HG03571 (cell line): ENCODE data around the gene SLC35B3.
"Not testable (repeated sequence)": the region's sequence is repeated elsewhere in the genome, so short reads cannot be mapped to it uniquely, and the experiment has no call there.

Source experiments
- ATAC-seq: cut with Tn5 transposase; IDR thresholded peaks from one replicate; pipeline ENCODE4 v1.9.1; 2021; ENCODE audit not compliant: unreplicated experiment

Gene SLC35B3

DNA sequence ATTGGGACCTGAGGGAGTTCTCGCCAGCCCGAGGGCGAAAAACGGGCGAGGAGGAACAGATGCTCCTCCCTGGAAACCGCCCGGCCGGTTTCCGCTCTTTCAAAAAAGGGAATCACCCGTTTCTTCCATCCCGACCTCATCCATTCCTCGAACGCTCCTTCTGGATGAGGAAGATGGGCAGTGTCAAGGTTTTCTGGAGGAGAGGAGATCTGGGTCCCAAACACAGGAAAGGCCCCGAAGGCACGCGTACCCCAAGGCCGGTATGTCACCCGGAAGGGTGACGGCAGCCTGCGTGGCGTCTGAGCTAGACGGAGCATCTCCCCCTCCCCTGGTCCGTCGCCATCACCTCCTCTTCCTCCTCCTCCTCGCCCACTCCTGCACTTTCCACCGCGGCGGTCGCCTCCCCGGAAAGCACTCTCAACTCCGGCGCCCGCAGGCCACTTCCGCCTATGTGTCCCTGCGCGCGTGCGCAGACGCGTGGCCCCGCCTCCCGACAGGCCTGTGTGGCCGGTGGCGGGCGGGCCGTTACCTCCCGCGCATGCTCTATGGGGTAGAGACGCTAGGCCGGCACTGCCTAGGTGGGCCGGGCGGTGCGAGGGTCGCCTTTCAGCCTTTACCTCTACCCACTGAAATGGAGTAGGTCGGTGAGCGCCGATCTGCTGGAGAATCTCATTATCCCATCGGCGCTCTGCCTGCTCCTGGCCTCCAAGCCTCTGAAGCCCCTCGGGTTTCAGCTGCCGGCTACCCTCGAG lies at the start of gene SLC35B3:
SLC35B3 (minus strand) TSS at position 453 of the 752 bp plus-strand sequence.
- peak; percentile 96 for ATAC-seq

DNA sequence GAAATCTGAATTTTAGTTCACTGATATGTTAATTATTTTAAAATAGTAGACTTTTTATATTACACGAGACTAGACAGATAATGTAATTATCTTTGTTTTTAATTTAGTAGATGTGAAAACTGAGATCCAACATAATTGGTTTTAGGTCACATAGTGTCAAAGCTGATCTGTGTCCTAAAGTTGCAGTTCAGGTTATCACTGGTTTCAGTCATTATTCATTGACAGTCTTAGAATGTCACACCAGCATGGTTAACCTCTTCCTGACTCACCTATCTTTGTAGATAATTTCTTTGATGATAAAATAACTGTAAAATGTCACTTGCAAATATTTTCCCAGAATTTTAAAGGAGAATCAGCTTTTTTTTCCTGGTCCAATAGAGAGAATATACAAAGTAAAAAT lies 48.3 kb upstream of the SLC35B3 start:
- no peak for ATAC-seq

DNA sequence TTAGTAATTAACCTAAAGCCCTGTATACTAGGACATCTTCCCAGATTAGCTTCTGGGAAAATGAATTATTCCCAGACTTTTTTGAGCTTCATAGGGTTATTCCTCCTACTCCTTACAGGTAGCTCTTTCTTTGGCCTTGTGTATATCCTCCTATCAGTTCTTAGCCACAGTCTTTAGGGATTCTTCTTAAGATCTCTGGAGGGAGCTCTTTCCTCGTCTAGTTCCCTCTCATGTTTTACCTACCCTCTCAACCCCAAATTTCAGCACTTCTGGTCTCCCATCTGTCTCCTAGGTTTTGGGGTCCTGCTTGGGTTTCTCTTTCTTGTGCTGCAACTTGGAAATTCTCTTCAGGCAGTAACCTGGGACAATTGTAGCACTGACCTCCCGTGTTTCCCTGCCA lies 46.4 kb upstream of the SLC35B3 start:
- no peak for ATAC-seq

- ATAC-seq = no peak
Measured at GRCh38 chr6:8478418-8478817, 43.1 kb upstream of the SLC35B3 start.

DNA sequence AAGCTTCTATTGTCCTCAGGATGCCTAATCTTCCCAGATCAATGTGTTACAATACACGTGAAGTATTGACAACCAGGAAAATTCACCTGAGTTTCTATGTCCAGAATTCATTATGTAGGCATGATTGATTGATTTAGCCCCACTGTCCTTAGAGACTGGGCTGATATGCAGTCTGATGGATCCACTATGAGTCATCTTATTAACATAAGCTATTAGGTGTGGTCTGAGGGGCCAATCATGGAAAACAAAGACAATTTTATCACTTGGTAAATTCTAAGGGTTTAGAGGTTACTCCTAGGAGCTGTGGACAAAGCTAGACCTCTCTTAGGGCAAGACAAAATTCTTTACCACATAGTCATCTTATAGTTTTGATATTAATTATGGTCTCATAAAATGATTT lies 41.3 kb upstream of the SLC35B3 start:
- no peak for ATAC-seq

- no peak for ATAC-seq
Measured at GRCh38 chr6:8468552-8469356, 33.4 kb upstream of the SLC35B3 start.

DNA sequence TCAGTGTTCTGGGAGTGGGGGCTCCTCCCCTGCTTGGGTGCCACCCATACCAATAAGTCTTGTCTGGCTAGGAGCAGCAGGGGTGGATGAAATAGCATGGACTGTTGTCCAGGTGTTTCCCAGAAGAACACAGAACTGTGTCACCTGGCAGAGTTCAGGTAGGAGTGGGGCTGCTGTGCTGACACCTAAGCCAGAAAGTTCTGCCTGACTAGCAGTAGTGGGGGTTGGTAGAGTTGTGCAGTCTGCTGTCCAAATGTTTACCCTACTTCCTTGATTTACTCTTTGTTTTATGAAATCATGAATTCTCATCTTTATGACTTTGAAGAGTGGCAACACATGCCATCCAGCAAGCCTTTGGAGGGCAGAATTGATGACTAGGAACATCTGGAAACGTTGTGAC lies 27.3 kb upstream of the SLC35B3 start:
- no peak for ATAC-seq

DNA sequence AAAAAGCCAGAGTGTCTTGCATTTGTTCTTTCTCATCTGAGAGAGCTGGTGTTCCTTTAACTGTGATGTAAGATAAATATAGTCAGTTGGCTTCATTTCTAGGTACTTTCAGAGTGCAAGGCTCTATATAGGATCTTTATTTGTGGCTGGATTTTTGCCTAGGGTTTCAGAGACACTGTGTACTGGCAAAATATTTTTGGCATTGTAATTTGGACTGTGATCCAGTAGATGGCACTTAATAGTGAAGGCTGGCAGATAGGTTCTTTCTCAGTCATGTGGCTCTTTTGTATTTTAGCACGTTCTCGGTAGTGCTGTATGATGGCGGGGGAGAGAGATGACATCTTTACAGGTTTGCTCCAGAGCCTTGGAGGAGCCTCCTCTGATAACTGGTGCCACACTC lies 26.8 kb upstream of the SLC35B3 start:
- no peak for ATAC-seq

- no peak for ATAC-seq
Measured at GRCh38 chr6:8446391-8446790, 11.0 kb upstream of the SLC35B3 start.

DNA sequence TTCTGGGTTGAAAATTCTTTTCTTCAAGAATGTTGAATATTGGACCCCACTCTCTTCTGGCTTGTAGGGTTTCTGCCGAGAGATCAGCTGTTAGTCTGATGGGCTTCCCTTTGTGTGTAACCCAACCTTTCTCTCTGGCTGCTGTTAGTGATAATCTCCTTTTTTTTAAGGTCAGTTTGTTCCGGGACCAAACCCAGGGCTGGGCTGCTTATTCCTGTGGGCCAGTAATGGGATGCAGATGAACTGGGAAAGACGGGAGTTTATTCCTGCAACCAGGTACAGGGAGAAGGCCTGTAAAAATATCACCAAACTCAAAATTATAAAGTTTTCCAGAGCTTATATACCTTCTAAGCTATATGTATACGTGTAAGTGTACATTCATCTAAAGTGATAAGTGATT lies 10.6 kb upstream of the SLC35B3 start:
- not testable (repeated sequence) for ATAC-seq

DNA sequence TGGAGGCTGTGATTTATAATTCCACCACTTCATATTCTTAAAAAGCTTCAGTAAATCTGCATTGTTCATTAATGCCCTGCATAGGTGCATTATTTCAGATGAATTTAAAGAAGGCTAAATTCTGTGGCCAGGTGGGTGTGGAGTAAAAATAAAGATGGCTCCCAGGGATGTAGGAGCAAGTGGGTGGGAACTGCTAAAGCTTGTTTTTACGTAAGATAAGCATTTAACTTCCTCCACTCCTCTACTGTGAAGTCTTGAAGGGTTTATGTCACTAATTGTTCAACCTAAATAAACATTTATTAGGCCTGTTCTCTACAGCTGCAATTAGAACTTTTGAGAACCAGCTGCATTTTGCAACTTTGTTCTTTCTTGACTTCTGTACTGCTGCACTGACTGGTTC lies 6.8 kb upstream of the SLC35B3 start:
- no peak for ATAC-seq

GRCh38 chr6:8441452-8441851 lies 6.1 kb upstream of the SLC35B3 start:
- no peak for ATAC-seq

DNA sequence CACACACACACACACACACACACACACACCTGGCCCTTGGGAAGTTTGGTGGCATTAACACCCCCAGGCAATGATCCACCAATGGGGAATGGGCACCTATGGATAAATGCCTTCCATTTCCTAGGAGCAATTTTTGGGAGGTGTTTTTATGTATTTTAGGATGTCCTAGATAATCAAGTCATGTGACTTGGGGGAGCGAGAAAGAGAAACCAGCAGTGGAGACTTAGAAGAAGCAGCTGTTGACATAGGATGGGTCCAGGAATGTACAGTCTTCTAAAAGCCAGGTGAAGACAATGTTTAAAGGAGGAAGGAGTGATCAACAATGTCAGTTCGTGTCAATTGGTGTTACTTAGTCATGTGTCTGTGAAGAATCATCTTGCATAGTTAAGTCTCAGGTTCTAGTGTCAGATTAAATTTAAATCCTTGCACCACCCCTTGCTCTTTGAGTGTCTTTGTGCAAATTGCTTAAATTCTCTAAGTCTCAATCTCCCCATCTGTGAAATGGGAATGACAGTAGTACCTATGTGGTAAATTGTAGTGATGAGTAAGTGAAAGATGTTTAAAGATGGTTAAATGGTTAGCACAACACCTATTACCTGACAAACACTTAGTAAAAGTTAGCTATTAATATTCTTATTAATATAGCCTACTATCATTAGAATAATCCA lies 4.4 kb upstream of the SLC35B3 start:
- ATAC-seq = no peak

DNA sequence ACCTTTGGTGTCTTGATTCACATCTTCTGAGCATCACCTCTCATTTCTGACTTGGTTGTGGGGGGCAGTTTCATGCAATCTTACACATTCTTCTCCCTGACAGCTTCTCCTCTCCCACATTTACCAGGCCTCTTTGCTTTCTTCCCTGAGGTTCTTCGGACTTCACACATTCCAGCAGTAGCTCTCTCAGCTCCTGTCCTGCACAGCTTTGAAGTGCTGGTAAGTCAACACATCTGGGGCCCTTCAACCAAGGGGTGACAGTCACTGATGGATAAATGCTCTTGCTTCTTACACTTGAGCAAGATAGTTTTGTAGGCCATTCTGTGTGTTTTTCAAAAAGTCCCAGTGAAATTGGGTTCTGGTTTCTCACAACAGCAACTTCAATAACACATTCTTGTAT lies 2.5 kb upstream of the SLC35B3 start:
- no peak for ATAC-seq

DNA sequence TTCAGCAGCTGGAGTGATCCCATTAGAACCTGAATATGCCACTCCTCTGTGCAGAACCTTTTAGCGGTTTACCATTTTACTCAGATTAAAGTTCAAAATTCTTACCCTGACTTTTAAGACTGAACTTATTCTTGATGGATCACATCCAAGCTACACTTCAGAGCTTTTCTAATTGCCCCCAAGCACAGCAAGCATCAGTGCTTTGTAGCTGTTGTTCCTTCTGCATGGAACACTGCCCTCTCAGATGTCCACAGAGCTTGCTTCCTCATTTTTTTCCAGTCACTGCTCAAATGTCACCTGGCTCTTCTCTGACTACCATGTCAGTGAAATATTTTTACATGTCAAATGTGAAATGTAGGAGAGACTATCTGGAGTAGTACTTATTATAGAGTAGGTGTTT lies 1.6 kb upstream of the SLC35B3 start:
- no peak for ATAC-seq

DNA sequence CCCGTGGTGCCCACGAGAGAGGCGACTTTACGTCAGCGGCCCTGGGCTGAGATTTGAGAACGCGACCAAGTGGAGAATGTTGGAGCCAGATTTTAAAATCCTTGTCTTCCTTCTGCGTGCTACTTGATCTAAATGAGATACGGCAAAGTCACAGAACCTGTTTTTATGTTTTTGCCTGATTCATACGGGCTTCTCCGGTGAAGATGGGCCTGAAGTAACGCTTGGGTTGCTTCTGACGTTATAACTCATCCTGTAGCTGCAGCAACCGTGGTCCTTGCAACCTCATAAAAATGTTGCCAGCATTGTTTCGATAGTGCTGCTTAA lies 462 bp upstream of the SLC35B3 start:
- peak; percentile 1 for ATAC-seq

GRCh38 chr6:8434727-8435092 lies 635 bp downstream of the SLC35B3 start:
- ATAC-seq = no peak

DNA sequence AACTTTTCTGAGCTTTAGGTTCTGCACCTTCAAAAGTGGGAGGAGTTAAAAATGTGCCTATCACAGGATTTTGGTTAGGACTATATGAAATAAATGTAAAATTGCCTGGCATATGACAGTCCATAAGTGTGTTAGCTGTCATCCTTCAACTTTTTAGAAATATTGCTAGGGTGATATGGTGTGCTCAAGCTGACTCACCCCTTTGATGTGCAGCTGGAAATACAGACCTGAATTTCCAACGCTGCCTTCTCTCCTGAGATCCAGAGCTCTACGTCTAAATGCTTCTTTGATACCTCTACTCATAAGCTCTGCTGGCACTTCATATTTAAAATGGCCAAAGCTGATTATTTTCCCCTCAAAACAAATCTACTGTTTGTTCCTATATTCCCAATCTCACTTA lies 2.7 kb downstream of the SLC35B3 start:
- ATAC-seq = no peak

DNA sequence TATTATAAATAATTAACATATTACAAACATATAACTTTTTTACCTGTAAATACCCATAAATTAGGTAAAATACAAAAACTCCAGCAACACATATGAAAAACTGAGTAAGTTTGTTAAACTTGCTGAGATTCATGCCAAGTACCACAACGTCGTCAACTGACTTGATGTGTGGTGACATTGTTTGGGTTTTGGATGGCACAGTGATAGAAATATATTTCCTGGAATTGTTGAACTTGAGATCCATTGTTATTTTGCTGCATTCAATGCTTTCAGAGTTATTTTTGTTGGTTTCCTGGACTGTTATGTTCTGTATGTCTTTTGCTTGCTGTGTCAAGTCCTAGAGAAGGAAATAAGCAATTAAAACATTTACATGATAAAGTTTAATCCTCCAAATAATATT lies 5.5 kb downstream of the SLC35B3 start:
- ATAC-seq = no peak

DNA sequence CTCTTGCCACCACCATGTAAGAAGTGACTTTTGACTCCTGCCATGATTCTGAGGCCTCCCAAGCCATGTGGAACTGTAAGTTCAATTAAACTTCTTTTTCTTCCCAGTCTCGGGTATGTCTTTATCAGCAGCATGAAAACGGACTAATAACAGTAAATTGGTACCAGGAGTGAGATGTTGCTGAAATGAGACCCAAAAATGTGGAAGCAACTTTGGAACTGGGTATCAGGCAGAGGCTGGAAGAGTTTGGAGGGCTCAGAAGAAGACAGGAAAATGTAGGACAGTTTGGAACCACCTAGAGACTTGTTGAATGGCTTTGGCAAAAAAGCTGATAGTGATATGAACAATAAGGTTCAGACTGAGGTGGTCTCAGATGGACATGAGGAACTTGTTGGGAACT lies 8.8 kb downstream of the SLC35B3 start:
- not testable (repeated sequence) for ATAC-seq

GRCh38 chr6:8420031-8420588 lies 15.2 kb downstream of the SLC35B3 start:
- ATAC-seq = no peak

- ATAC-seq = no peak
Measured at GRCh38 chr6:8415913-8416312, 19.4 kb downstream of the SLC35B3 start.
